ENCODE results near the gene SUPT3H. TPM values are rescaled to one million over a fixed set of nuclear protein-coding genes. Genes with fewer than 3 reads are reported as not detected.

Gene SUPT3H
- total RNA-seq, 1 donor from 2014 or later: 14.8 TPM

DNA sequence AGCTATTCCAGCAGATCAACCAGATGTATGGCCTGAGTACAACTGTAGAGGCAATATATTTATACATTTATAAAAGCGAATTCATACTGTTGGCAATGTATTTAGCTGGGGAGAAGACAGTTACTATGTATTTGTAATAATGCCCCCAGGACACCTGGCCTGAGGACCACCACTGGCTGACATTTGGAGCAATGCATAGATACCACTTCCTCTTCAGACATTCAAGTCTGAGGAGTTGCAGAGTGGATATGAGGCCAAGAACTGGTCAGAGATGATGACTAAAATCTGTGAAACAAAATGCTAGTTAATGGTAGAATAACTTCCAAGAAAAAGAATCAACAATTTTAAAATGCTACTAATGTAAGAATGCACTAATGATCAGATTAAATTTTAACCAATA lies 527.9 kb downstream of the SUPT3H start:
- Mint-ChIP-seq H3K27ac (no peak overlapping the region), H3K27me3 (ENCODE audit: low read depth) (no peaks in the 10 kb centered on the region), H3K9me3 (no peaks in the 10 kb centered on the region), H3K4me3 (ENCODE audit: low read depth) (no peak overlapping the region), H3K4me1 (ENCODE audit: low read depth) (peaks cover 3% of the 10 kb centered on the region), H3K36me3 (ENCODE audit: low read depth) (peaks cover 4% of the 10 kb centered on the region)
- intact Hi-C loops (cut with micrococcal nuclease): no loop called here
- DNase-seq (ENCODE audit: low spot score): no peak

DNA sequence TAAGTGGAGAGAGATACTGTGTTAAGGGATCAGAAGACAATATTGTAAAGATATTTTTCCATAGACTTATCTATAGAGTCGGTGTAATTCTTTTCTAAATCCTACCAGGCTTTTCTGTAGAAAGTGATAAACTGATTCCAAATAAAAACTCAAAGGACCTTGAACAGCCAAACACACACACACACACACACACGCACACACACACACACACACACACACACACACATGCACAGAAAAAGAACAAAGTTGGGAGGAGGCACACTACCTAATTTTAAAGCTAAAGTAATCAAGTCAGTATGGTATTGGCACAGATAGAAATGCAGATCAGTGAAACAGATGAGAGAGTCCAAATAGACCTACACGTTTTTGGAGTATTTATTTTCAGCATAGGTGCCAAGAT lies 534.0 kb downstream of the SUPT3H start:
- H3K4me1 Mint-ChIP-seq (ENCODE audit: low read depth): peaks cover 4% of the 10 kb centered on the region
- intact Hi-C loops (cut with micrococcal nuclease): no loop called here
- H3K27me3 Mint-ChIP-seq (ENCODE audit: low read depth): no peaks in the 10 kb centered on the region
- no peak overlapping the region for H3K4me3 Mint-ChIP-seq (ENCODE audit: low read depth)
- peaks cover 5% of the 10 kb centered on the region for H3K36me3 Mint-ChIP-seq (ENCODE audit: low read depth)
- no peaks in the 10 kb centered on the region for H3K9me3 Mint-ChIP-seq
- no peak for DNase-seq (ENCODE audit: low spot score)
- no peak overlapping the region for H3K27ac Mint-ChIP-seq

DNA sequence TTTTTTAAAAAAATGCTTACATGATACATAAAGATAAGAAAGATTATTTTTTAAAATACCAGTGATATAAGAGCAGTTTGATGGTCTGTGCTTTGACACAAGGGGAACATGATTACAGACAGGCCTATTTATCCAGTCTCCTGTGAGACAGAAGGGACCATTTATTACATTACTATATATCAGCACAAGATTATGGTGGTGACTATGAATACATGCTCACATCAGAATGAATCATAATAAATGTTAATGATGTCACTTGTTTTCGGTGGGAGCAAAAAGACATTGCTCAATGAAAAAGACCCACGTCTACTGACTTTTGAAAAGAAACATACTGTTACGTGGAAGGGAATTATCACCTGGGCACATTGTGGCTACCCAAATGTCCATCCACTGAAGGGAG lies 535.1 kb downstream of the SUPT3H start:
- Mint-ChIP-seq H3K27me3 (ENCODE audit: low read depth) (no peaks in the 10 kb centered on the region), H3K27ac (no peak overlapping the region), H3K36me3 (ENCODE audit: low read depth) (peaks cover 10% of the 10 kb centered on the region), H3K4me1 (ENCODE audit: low read depth) (peaks cover 4% of the 10 kb centered on the region), H3K4me3 (ENCODE audit: low read depth) (no peak overlapping the region), H3K9me3 (no peaks in the 10 kb centered on the region)
- intact Hi-C loops (cut with micrococcal nuclease): no loop called here
- no peak for DNase-seq (ENCODE audit: low spot score)

DNA sequence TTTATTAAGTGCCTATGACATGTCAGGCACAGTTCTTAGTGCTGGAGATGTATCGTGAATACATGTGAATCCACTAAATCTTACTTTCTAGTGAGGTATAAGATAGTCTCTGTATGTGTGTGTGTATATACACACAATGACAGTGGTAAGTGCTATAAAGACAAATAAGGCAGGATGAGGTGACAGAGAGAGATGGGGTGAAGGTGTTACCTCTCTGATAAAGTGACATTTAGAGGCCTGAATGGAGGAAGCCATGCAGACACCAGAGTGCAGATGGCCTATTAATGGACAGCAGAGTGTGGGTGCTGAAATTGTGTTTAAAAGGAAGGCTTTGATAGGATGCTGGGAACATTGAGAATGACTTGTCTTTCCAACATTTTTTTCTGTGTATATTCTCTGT lies 535.9 kb downstream of the SUPT3H start:
- intact Hi-C loops (cut with micrococcal nuclease): no loop called here
- Mint-ChIP-seq H3K4me3 (ENCODE audit: low read depth) (no peak overlapping the region), H3K36me3 (ENCODE audit: low read depth) (peaks cover 10% of the 10 kb centered on the region), H3K4me1 (ENCODE audit: low read depth) (peaks cover 4% of the 10 kb centered on the region), H3K27me3 (ENCODE audit: low read depth) (no peaks in the 10 kb centered on the region), H3K27ac (no peak overlapping the region), H3K9me3 (no peaks in the 10 kb centered on the region)
- DNase-seq (ENCODE audit: low spot score): no peak

DNA sequence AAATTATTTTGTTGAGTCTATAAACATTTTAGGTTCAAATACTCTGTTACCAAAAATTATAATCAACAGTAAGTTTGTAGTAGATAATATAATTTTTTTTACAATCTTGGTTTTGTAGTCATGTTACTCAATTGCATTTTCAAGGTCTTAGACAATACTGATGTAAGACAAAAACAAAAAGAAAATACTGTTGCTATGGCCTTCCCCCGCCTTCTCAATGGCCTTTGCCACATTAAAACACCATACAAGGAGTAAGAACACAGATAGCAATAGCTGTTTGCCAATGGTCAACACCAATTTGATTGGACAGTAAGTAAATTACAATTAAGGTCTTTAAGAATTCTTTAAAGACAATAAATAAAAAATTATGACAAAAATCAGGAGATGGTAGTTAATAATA lies 540.0 kb downstream of the SUPT3H start:
- intact Hi-C loops (cut with micrococcal nuclease): no loop called here
- H3K4me1 Mint-ChIP-seq (ENCODE audit: low read depth): peaks cover 14% of the 10 kb centered on the region
- H3K9me3 Mint-ChIP-seq: no peaks in the 10 kb centered on the region
- no peaks in the 10 kb centered on the region for H3K27me3 Mint-ChIP-seq (ENCODE audit: low read depth)
- no peak overlapping the region for H3K4me3 Mint-ChIP-seq (ENCODE audit: low read depth)
- DNase-seq (ENCODE audit: low spot score): no peak
- no peak overlapping the region for H3K27ac Mint-ChIP-seq
- peaks cover 10% of the 10 kb centered on the region for H3K36me3 Mint-ChIP-seq (ENCODE audit: low read depth)

DNA sequence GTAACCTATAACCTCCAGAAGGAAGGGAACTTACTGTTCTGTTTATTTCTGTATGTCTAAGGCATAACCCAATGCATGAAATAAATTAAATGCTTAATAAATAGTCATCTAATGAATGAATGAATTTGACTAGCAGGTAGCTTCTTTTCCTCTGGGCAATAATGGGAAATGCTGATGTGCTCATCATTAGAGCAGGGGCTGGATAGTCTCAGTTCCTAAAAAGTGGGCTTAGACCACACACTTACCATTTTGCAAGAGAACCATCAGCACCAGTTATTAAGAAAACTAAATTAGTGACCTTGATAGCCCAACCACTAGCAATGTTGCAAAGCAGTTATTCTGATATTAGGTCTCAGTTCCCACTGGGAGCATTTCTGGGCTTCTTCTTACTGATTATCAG lies 540.5 kb downstream of the SUPT3H start:
- intact Hi-C loops (cut with micrococcal nuclease): no loop called here
- no peak overlapping the region for H3K4me3 Mint-ChIP-seq (ENCODE audit: low read depth)
- no peaks in the 10 kb centered on the region for H3K27me3 Mint-ChIP-seq (ENCODE audit: low read depth)

DNA sequence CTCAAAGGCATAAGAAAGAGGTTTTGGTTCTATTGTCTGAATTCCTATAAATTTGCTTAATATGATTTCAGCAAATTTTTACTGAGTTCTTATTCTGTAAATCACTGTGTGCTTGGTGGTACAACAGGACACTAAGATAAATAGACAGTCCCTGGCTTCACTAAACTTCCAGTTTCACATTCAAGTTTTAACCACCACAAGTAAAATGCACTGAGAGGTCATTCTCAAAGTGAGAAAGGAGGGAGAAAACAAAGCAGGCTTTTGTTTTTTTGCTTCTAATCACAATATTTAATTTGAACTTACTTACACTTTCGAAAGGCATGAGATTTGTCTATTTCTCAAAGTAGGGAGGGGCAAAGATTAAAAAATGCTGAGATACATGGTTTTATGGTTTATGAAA lies 544.5 kb downstream of the SUPT3H start:
- Mint-ChIP-seq H3K36me3 (ENCODE audit: low read depth) (peaks cover 7% of the 10 kb centered on the region), H3K9me3 (no peaks in the 10 kb centered on the region), H3K27ac (no peak overlapping the region), H3K4me3 (ENCODE audit: low read depth) (no peak overlapping the region), H3K27me3 (ENCODE audit: low read depth) (no peaks in the 10 kb centered on the region), H3K4me1 (ENCODE audit: low read depth) (peaks cover 25% of the 10 kb centered on the region)
- DNase-seq (ENCODE audit: low spot score): no peak
- intact Hi-C loops (cut with micrococcal nuclease): no loop called here

More for the DNA sequence above, 540.5 kb downstream of the SUPT3H start:
- no peak for DNase-seq (ENCODE audit: low spot score)
- Mint-ChIP-seq H3K9me3 (no peaks in the 10 kb centered on the region), H3K27ac (no peak overlapping the region), H3K4me1 (ENCODE audit: low read depth) (peaks cover 14% of the 10 kb centered on the region), H3K36me3 (ENCODE audit: low read depth) (peaks cover 10% of the 10 kb centered on the region)

DNA sequence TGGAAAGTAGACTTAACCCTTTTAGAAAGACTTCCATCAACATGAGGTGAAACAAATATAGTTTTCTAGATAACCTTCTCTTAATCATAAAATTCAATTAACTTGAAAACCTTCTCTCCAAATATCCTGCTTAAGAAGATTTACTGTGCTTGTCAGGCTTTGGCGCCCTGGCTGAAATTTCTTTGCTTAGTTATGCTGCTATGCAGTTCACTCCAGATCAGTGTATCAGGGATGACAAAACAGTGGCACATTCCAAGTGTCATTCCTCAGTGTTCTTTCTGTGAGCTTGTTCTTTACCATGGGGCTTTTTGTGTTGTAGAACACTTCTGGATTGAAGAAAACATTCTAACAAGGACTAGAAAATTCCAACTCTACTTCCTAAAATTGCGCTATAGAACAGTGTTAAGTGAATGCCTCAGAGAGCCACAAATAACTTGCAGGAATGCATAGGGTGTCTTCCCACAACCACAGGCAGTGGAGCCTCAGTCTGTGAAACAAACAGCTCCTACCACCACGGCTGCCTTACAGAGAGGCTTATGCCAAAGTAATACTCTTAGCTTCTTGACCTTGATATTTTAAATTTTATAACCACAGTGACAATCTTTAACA lies 546.6 kb downstream of the SUPT3H start:
- Mint-ChIP-seq H3K9me3 (no peaks in the 10 kb centered on the region), H3K27me3 (ENCODE audit: low read depth) (no peaks in the 10 kb centered on the region)
- intact Hi-C loops (cut with micrococcal nuclease): no loop called here

DNA sequence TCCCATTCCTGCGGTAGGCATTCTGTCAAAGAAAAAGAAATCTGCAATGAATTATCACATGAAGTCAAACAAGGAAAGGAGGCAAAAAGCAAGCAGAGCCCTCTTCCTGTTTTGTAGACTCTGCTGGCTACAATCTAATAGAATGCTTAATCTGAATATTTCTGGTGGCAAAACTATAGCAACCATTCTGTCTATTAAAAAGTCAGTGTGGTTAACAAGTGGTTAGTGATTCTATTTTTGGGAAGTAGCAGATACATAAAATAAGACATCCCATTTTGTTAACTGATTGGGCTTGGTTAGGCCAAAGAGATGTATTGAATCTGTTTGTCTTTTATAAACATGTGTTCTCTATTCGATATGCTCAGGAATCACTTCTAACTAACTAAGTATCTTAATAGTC lies 547.9 kb downstream of the SUPT3H start:
- no peak for DNase-seq (ENCODE audit: low spot score)
- Mint-ChIP-seq H3K4me3 (ENCODE audit: low read depth) (no peak overlapping the region), H3K36me3 (ENCODE audit: low read depth) (peaks cover 8% of the 10 kb centered on the region), H3K9me3 (no peaks in the 10 kb centered on the region), H3K27me3 (ENCODE audit: low read depth) (no peaks in the 10 kb centered on the region), H3K27ac (no peak overlapping the region), H3K4me1 (ENCODE audit: low read depth) (peaks cover 28% of the 10 kb centered on the region)
- intact Hi-C loops (cut with micrococcal nuclease): no loop called here

More for the DNA sequence above, 546.6 kb downstream of the SUPT3H start:
- H3K36me3 Mint-ChIP-seq (ENCODE audit: low read depth): peaks cover 8% of the 10 kb centered on the region
- no peak for DNase-seq (ENCODE audit: low spot score)
- H3K4me1 Mint-ChIP-seq (ENCODE audit: low read depth): peaks cover 28% of the 10 kb centered on the region
- no peak overlapping the region for H3K4me3 Mint-ChIP-seq (ENCODE audit: low read depth)
- H3K27ac Mint-ChIP-seq: no peak overlapping the region

DNA sequence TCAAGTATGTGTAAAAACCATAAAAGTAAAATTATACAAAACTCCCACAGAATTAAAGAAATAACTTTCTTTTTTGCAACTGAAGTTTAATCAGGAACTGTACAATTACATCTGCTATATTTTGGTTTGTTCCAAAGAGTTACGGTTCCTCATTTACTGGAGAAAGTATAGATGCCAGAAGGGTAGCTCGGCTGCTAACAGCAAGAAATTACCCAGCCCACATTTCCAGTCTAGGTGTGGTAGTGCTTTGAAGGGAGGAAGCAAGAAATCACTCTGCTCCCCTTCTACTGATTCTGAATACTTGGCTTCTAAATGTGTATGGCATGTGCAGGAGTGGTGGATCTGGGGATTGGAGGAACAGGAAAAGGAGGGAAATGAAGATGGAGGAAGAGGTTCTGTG lies 549.0 kb downstream of the SUPT3H start:
- Mint-ChIP-seq H3K36me3 (ENCODE audit: low read depth) (peaks cover 8% of the 10 kb centered on the region), H3K27ac (peak overlapping the region; percentile 28), H3K27me3 (ENCODE audit: low read depth) (no peaks in the 10 kb centered on the region), H3K4me1 (ENCODE audit: low read depth) (peaks cover 25% of the 10 kb centered on the region), H3K4me3 (ENCODE audit: low read depth) (no peak overlapping the region), H3K9me3 (no peaks in the 10 kb centered on the region)
- DNase-seq (ENCODE audit: low spot score): no peak
- intact Hi-C loops (cut with micrococcal nuclease): no loop called here

DNA sequence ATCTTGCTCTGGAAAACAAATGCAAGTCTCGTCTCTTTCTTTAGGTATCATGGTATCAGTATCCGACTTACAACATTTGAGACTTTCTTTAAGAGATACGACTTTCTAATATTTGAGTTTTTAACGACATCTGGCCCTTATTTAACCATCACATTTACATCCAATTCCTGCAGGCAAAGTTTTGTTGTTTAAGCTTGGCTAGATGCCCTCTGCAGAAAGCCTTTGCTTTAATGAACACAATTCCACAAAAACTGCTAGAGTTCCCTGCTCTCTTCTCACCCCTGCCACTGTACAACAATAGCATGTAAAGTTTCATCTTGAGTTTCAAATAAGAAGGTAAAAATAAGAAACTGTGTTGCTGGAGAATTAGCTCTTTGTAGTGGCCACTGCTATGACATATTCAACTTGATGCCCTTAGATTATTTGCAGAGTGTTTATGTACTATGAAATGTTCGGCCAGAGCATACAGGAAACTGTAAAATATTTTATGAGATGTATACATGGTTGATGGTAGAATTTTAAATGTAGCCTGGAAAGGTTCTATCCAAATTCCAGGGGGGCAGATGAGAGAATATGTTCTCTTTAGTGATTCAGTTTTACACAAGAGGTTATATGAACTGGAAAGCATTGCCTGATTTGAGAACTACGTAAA lies 551.6 kb downstream of the SUPT3H start:
- H3K27me3 Mint-ChIP-seq (ENCODE audit: low read depth): no peaks in the 10 kb centered on the region
- no peak overlapping the region for H3K4me3 Mint-ChIP-seq (ENCODE audit: low read depth)
- H3K27ac Mint-ChIP-seq: no peak overlapping the region
- DNase-seq (ENCODE audit: low spot score): no peak
- intact Hi-C loops (cut with micrococcal nuclease): no loop called here
- peaks cover 10% of the 10 kb centered on the region for H3K36me3 Mint-ChIP-seq (ENCODE audit: low read depth)
- peaks cover 18% of the 10 kb centered on the region for H3K4me1 Mint-ChIP-seq (ENCODE audit: low read depth)
- no peaks in the 10 kb centered on the region for H3K9me3 Mint-ChIP-seq

DNA sequence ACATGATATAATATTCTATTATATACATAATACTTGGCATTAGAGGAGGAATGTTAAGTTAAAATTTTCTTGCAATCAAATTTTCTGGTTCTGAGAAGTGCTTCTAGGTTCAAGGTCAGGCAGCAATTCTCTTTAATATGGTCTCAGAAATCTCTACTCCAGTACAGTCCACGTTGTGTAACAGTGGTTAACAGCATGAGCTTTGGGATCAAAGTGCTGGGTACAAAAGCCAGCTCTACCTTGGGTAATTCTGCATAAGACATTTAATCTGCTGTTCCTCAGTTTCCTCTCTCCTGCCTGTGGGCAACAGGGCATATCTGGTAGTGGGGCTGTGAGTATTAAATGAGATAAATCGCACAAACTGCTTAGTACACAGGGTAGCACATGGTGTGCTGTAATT lies 552.5 kb downstream of the SUPT3H start:
- Mint-ChIP-seq H3K9me3 (no peaks in the 10 kb centered on the region), H3K4me1 (ENCODE audit: low read depth) (peaks cover 18% of the 10 kb centered on the region), H3K27ac (no peak overlapping the region), H3K27me3 (ENCODE audit: low read depth) (no peaks in the 10 kb centered on the region), H3K36me3 (ENCODE audit: low read depth) (peaks cover 10% of the 10 kb centered on the region), H3K4me3 (ENCODE audit: low read depth) (no peak overlapping the region)
- DNase-seq (ENCODE audit: low spot score): no peak
- intact Hi-C loops (cut with micrococcal nuclease): no loop called here

DNA sequence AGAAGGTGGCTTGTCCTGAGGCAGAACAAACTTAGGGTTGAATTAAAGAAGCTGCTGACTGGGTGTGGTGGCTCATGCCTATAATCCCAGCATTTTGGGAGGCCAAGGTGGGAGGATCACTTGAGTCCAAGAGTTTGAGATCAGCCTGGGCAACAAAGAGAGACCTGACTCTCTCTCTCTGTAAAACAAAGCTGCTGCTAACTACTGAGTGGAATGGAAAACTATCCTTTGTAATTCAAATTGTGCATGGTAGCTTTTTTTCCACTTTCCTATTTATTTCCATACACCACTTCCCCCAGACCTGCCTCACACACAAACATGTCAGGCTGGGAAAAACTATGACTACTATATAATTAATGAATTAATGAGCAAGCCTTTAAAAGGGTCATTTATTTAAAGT lies 553.2 kb downstream of the SUPT3H start:
- Mint-ChIP-seq H3K27ac (no peak overlapping the region), H3K36me3 (ENCODE audit: low read depth) (peaks cover 10% of the 10 kb centered on the region), H3K4me1 (ENCODE audit: low read depth) (peaks cover 13% of the 10 kb centered on the region), H3K9me3 (no peaks in the 10 kb centered on the region), H3K27me3 (ENCODE audit: low read depth) (no peaks in the 10 kb centered on the region), H3K4me3 (ENCODE audit: low read depth) (no peak overlapping the region)
- intact Hi-C loops (cut with micrococcal nuclease): no loop called here
- no peak for DNase-seq (ENCODE audit: low spot score)
